GM20000 (cell line): Measurements from ENCODE around the gene NMRAL1.

Source experiments
- DNase-seq: peaks from one replicate; pipeline ENCODE4 v3.0.0; 2012; ENCODE audit warnings: low spot score
- TF ChIP-seq, protein P1 (sequence below): IDR thresholded peaks from 2 replicates; pipeline ENCODE4 v1.5.1; 2012; ENCODE audit warnings: mild to moderate bottlenecking, control low read depth; ENCODE audit errors: extremely low read depth, missing control alignments

Gene NMRAL1

DNA sequence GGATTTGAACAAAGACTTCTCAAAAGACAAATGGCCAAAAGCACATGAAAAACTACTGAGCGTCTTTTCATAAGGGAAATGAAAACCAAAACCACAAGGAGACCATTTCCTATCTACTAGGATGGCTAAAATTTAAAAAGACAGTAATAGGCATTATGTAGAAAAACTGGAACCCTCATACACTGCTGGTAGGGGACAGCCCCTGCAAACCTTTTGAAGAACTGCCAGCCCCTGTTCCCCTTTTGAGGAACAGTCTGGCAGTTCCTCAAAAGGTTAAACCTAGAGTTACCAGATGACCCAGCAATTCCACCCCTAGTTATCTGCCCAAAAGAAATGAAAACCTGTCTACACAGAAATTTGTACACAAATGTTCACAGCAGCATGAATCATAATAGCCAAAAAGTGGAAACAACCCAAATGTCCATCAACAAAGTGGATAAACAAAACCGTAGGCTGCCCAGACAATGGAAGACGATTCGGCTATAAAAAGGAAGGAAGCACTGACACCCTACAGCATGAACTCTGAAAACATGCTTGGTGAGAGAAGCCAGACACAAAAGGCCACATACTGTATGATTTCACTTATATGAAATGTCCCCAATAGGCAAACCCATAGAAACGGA is 41.3 kb upstream of the NMRAL1 start:
- TF ChIP-seq, protein P1, sequence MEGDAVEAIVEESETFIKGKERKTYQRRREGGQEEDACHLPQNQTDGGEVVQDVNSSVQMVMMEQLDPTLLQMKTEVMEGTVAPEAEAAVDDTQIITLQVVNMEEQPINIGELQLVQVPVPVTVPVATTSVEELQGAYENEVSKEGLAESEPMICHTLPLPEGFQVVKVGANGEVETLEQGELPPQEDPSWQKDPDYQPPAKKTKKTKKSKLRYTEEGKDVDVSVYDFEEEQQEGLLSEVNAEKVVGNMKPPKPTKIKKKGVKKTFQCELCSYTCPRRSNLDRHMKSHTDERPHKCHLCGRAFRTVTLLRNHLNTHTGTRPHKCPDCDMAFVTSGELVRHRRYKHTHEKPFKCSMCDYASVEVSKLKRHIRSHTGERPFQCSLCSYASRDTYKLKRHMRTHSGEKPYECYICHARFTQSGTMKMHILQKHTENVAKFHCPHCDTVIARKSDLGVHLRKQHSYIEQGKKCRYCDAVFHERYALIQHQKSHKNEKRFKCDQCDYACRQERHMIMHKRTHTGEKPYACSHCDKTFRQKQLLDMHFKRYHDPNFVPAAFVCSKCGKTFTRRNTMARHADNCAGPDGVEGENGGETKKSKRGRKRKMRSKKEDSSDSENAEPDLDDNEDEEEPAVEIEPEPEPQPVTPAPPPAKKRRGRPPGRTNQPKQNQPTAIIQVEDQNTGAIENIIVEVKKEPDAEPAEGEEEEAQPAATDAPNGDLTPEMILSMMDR = no peak
- no peak for DNase-seq

DNA sequence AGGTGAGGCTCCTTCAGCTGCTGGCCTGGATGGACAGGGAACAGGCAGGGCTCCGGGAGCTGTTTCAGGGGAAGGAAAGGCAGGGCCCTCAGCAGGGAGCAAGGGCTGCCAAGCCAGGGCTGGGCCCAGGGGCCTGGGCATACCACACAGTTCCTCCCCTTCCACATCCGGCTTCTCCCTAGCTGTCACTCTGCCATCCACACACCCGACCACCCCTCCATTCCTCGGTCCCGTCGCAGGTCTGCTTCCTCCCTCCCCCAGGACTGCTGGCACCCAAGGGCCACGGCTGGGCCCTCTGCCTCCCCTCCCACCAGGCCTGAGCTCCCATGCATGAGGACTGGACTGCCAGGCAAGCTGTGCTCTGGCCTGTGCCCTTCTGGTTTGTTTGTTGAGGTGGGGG is 40.2 kb upstream of the NMRAL1 start:
- TF ChIP-seq, protein P1 = no peak
- no peak for DNase-seq

DNA sequence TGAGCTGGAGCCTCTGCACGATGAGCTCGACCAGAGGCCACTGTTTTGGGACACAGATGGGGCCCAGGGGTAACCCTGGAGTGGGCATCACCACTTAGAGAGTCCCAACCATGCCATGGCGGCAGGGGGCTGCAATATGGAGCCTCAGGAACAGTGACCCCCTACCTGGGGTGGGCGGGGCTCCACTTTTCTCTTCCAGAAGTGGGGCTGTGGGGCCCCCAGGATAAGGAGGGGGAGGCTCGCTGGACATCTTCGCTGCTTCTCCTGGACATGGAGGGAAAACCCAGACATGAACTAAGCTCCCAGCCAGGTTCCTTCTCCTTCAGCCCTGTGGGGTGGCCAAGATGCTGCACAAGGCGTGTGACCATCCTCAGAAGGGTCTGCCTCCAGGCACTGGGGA is 39.5 kb upstream of the NMRAL1 start:
- TF ChIP-seq, protein P1 = no peak

DNA sequence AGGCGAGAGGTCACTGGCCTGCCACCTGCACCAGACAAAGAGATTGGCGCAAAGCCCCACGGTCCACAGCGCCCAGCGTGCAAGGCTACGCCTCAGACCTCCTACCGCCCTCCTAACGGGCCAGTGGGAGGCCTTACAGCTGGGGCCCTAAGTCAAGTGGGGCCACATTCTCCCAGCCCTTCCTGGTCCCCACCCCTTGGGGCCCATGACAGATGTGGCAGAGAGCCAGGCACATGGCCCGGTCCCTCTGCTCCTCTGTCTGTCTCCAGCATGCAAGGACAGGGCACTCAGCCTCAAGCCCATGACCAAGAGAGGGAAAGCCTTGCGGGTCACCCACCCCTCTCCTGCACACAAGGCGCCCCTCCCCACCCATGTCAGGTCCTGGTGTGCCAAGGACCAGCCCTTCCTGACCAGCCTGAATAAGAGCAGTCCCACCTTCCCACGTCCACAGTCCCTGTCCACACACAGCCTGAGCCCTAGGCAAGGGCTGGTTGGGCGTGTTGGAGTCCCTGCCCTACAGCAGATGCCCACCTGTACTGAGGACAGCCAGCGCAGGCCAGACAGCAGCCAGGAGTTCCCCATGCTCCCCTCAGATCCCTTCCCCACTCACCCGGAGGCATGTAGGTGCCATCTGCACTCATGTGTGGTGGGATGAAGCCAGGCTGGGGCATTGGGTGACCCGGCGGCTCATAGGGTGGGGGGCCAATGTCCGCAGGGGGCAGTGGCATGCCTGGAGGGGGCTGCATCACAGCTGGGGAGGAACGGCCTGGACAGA is 38.8 kb upstream of the NMRAL1 start:
- no peak for DNase-seq
- TF ChIP-seq, protein P1 = no peak

More for the DNA sequence above, 39.5 kb upstream of the NMRAL1 start:
- no peak for DNase-seq

DNA sequence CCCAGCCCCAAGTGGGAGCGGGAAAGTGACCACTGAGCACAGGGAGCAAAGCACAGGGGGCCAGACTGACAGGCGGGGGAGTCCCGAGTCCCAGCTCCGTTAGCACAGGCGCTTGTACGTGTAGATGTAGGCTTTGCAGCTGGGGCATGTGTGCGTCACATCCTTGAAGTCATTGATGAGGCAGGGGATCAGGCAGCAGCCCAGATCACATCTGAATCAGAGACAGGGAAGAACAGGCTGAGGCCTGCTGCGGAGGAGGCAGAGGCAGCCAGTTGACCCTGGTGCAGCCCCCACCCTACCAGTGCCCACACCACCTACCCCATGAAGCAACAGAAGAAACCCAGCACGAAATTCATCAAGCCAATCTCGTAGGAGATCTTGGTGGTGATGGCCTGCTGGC is 38.0 kb upstream of the NMRAL1 start:
- DNase-seq = no peak
- TF ChIP-seq, protein P1 = no peak

- DNase-seq = no peak
- TF ChIP-seq, protein P1 = peak; percentile 8
Observed at GRCh38 chr16:4511441-4512082, 37.1 kb upstream of the NMRAL1 start.
